Loucy (cell line): ENCODE data around the gene SPATA2L.

ENCODE experiments used
- H2AFZ ChIP-seq: fragments of 200-600 bp; sonication (generic); 2 replicates; pipeline ENCODE4 v1.6.0; 2016; ENCODE audit warnings: antibody characterized with exemption, mild to moderate bottlenecking, low read length, moderate library complexity
- H3F3A ChIP-seq: fragments of 200-600 bp; 2 replicates; pipeline ENCODE4 v1.6.0; 2016; ENCODE audit warnings: antibody characterized with exemption, low read depth, mild to moderate bottlenecking
- H3K27me3 ChIP-seq: fragments of 200-600 bp; sonication (generic); 2 replicates; pipeline ENCODE4 v1.6.1; 2014; ENCODE audit warnings: low read length, mild to moderate bottlenecking; ENCODE audit not compliant: insufficient read depth, poor library complexity, severe bottlenecking
- H3K36me3 ChIP-seq: fragments of 200-600 bp; sonication (generic); 2 replicates; pipeline ENCODE4 v1.6.1; 2016; ENCODE audit warnings: low read length; ENCODE audit not compliant: insufficient read depth
- H3K4me1 ChIP-seq: fragments of 200-600 bp; sonication (generic); 2 replicates; pipeline ENCODE4 v1.5.1; 2014; ENCODE audit warnings: low read length, mild to moderate bottlenecking; ENCODE audit not compliant: insufficient read depth, poor library complexity, severe bottlenecking
- H3K4me2 ChIP-seq: fragments of 200-600 bp; sonication (generic); 2 replicates; pipeline ENCODE4 v1.6.0; 2014; ENCODE audit warnings: antibody characterized with exemption, low read length, low read depth, mild to moderate bottlenecking; ENCODE audit not compliant: poor library complexity, severe bottlenecking
- H3K4me3 ChIP-seq: fragments of 200-600 bp; sonication (generic); 2 replicates; pipeline ENCODE4 v1.5.1; 2014; ENCODE audit warnings: low read length, mild to moderate bottlenecking, mixed read lengths; ENCODE audit not compliant: poor library complexity, severe bottlenecking
- H3K79me2 ChIP-seq: fragments of 200-600 bp; sonication (generic); 2 replicates; pipeline ENCODE4 v1.6.1; 2014; ENCODE audit warnings: low read length; ENCODE audit not compliant: insufficient read depth
- H3K9ac ChIP-seq: fragments of 200-600 bp; sonication (generic); 2 replicates; pipeline ENCODE4 v1.6.0; 2014; ENCODE audit warnings: mild to moderate bottlenecking, low read depth, low read length, moderate library complexity; ENCODE audit not compliant: poor library complexity, severe bottlenecking
- H3K9me2 ChIP-seq: fragments of 200-600 bp; sonication (generic); replicated peaks from 2 replicates; pipeline ENCODE4 v1.6.1; 2016; ENCODE audit warnings: low read depth, low read length, mixed read lengths
- H3K9me3 ChIP-seq: fragments of 200-600 bp; sonication (generic); 2 replicates; pipeline ENCODE4 v1.6.1; 2014; ENCODE audit warnings: mild to moderate bottlenecking, antibody characterized with exemption, low read length, low read depth; ENCODE audit not compliant: insufficient read depth
- H4K20me1 ChIP-seq: fragments of 200-600 bp; sonication (generic); 2 replicates; pipeline ENCODE4 v1.6.0; 2014; ENCODE audit warnings: antibody characterized with exemption, low read length, mild to moderate bottlenecking; ENCODE audit not compliant: insufficient read depth, poor library complexity, severe bottlenecking
- CTCF ChIP-seq: fragments of 200-600 bp; sonication (generic); conservative IDR thresholded peaks from 2 replicates; pipeline ENCODE4 v1.5.1; 2014; ENCODE audit warnings: mild to moderate bottlenecking, antibody characterized with exemption, low read length
- EZH2phosphoT487 ChIP-seq: fragments of 200-600 bp; IDR thresholded peaks from 2 replicates; pipeline ENCODE4 v1.6.1; 2018; ENCODE audit warnings: antibody characterized with exemption, mild to moderate bottlenecking, moderate library complexity, borderline replicate concordance

Gene SPATA2L

GRCh38 chr16:89748076-89748475, 46.6 kb upstream of the SPATA2L start:
- no peaks in the 10 kb centered on the region for H4K20me1 ChIP-seq
- no peak overlapping the region for H3K9ac ChIP-seq
- no peak overlapping the region for H2AFZ ChIP-seq
- peaks cover 31% of the 10 kb centered on the region; the same call in 1 of the 2 replicates for H3K36me3 ChIP-seq
- TF ChIP-seq EZH2phosphoT487: no peak
- TF ChIP-seq CTCF: no peak
- H3K4me3 ChIP-seq: no peak overlapping the region
- no peaks in the 10 kb centered on the region for H3K9me3 ChIP-seq
- H3K4me2 ChIP-seq: no peak overlapping the region
- H3F3A ChIP-seq: no peaks in the 10 kb centered on the region
- H3K9me2 ChIP-seq: no peaks in the 10 kb centered on the region
- no peaks in the 10 kb centered on the region for H3K27me3 ChIP-seq
- H3K79me2 ChIP-seq: no peaks in the 10 kb centered on the region
- no peaks in the 10 kb centered on the region for H3K4me1 ChIP-seq

- no peak for TF ChIP-seq EZH2phosphoT487
- H3K4me1 ChIP-seq: no peaks in the 10 kb centered on the region
- no peaks in the 10 kb centered on the region for H3K79me2 ChIP-seq
- no peaks in the 10 kb centered on the region for H3K9me3 ChIP-seq
- H3K9ac ChIP-seq: no peak overlapping the region
- H3K4me2 ChIP-seq: no peak overlapping the region
- no peaks in the 10 kb centered on the region for H3F3A ChIP-seq
- no peaks in the 10 kb centered on the region for H4K20me1 ChIP-seq
- H3K36me3 ChIP-seq: peaks cover 27% of the 10 kb centered on the region; the same call in 1 of the 2 replicates
- no peak overlapping the region for H2AFZ ChIP-seq
- no peaks in the 10 kb centered on the region for H3K9me2 ChIP-seq
- no peaks in the 10 kb centered on the region for H3K27me3 ChIP-seq
- no peak overlapping the region for H3K4me3 ChIP-seq
Measured at GRCh38 chr16:89746043-89746442, 44.5 kb upstream of the SPATA2L start.

GRCh38 chr16:89744813-89745212, 43.3 kb upstream of the SPATA2L start:
- Histone ChIP-seq H3F3A (no peaks in the 10 kb centered on the region), H3K4me1 (no peaks in the 10 kb centered on the region), H3K9ac (no peak overlapping the region), H3K36me3 (peaks cover 27% of the 10 kb centered on the region; the same call in 1 of the 2 replicates), H3K79me2 (no peaks in the 10 kb centered on the region), H3K4me2 (no peak overlapping the region), H2AFZ (no peak overlapping the region), H4K20me1 (no peaks in the 10 kb centered on the region), H3K9me3 (no peaks in the 10 kb centered on the region), H3K27me3 (no peaks in the 10 kb centered on the region), H3K9me2 (no peaks in the 10 kb centered on the region), H3K4me3 (no peak overlapping the region)
- TF ChIP-seq CTCF: no peak
- TF ChIP-seq EZH2phosphoT487: no peak

- H3F3A ChIP-seq: no peaks in the 10 kb centered on the region
- no peak overlapping the region for H3K4me2 ChIP-seq
- H4K20me1 ChIP-seq: no peaks in the 10 kb centered on the region
- H3K27me3 ChIP-seq: no peaks in the 10 kb centered on the region
- no peaks in the 10 kb centered on the region for H3K79me2 ChIP-seq
- no peak overlapping the region for H3K4me3 ChIP-seq
- H2AFZ ChIP-seq: no peak overlapping the region
- H3K36me3 ChIP-seq: peaks cover 29% of the 10 kb centered on the region; the same call in 1 of the 2 replicates
- no peak for TF ChIP-seq CTCF
- no peak for TF ChIP-seq EZH2phosphoT487
- H3K9me3 ChIP-seq: no peaks in the 10 kb centered on the region
- H3K9me2 ChIP-seq: no peaks in the 10 kb centered on the region
- H3K4me1 ChIP-seq: no peaks in the 10 kb centered on the region
- no peak overlapping the region for H3K9ac ChIP-seq
Measured at GRCh38 chr16:89742948-89743347, 41.4 kb upstream of the SPATA2L start.
